SKM-1 (cell line): ENCODE results near the gene EIF2A.
"Not testable (repeated sequence)": the region's sequence is repeated elsewhere in the genome, so short reads cannot be mapped to it uniquely, and the experiment has no call there.

Experiments used
- DNase-seq: peaks from one replicate; lab custom pipeline; 2025; ENCODE audit not compliant: unreplicated experiment; lab: John Stamatoyannopoulos, UW

Gene EIF2A

GRCh38 chr3:150546226-150547044, at the start of gene EIF2A, which contains the start of gene SERP1:
EIF2A (plus strand) TSS chr3:150546787; CDS start chr3:150546803, 16 bp downstream.
SERP1 (minus strand) TSS chr3:150546496; CDS start chr3:150546135, 361 bp downstream.
- peak; percentile 96 for DNase-seq

- no peak for DNase-seq
These were observed 48.6 kb upstream of the EIF2A start for GRCh38 chr3:150497956-150498355.

GRCh38 chr3:150500960-150501359, 45.6 kb upstream of the EIF2A start:
- not testable (repeated sequence) for DNase-seq

GRCh38 chr3:150503402-150504099, 43.0 kb upstream of the EIF2A start:
- DNase-seq = no peak

- DNase-seq = no peak
These were observed 42.1 kb upstream of the EIF2A start for GRCh38 chr3:150504483-150504882.

GRCh38 chr3:150508401-150508800, 38.2 kb upstream of the EIF2A start:
- DNase-seq = no peak

- no peak for DNase-seq
These were observed 36.8 kb upstream of the EIF2A start for GRCh38 chr3:150509780-150510179.

GRCh38 chr3:150511122-150511821, 35.3 kb upstream of the EIF2A start:
- DNase-seq = no peak

GRCh38 chr3:150515210-150515609, 31.4 kb upstream of the EIF2A start:
- DNase-seq = no peak

- DNase-seq = no peak
These were observed 27.6 kb upstream of the EIF2A start for GRCh38 chr3:150519026-150519425.

GRCh38 chr3:150520408-150520807, 26.2 kb upstream of the EIF2A start:
- DNase-seq = no peak

- DNase-seq = no peak
These were observed 25.1 kb upstream of the EIF2A start for GRCh38 chr3:150521463-150521862.

GRCh38 chr3:150523538-150523937, 23.0 kb upstream of the EIF2A start:
- no peak for DNase-seq

- DNase-seq = no peak
These were observed 18.9 kb upstream of the EIF2A start for GRCh38 chr3:150527464-150528255.

GRCh38 chr3:150528354-150528797, 18.2 kb upstream of the EIF2A start:
- no peak for DNase-seq

GRCh38 chr3:150531775-150532174, 14.8 kb upstream of the EIF2A start:
- DNase-seq = no peak

GRCh38 chr3:150535204-150535603, 11.4 kb upstream of the EIF2A start:
- DNase-seq = no peak

- DNase-seq = no peak
These were observed 8.0 kb upstream of the EIF2A start for GRCh38 chr3:150538324-150539208.

- no peak for DNase-seq
These were observed 6.3 kb upstream of the EIF2A start for GRCh38 chr3:150540297-150540696.

- DNase-seq = peak; percentile 22
These were observed 5.6 kb upstream of the EIF2A start for GRCh38 chr3:150540991-150541390.
